ENCODE measurements around the gene DAAM2.

DAAM2 gene

DNA sequence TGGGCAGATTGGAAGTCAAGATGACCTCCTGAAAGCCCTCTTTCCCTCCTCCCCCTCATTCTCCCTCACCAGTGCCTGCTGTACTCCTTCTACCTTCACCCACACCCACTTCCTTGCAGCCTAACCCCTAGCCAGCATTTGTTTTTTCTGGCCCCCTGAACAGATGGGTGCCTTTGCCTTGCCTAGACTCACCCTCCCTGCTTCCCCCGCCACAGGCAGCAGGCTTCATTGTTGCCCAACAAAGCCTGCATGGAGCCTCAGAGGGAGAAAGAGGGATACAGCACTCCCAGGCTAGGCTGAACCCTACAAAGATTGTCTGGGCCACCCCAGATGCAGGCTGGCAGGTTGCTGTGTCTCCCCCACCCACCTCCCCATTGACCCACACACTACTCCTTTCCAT, 139.4 kb downstream of the DAAM2 start:
- Histone ChIP-seq H3K4me1 (ENCODE audit: insufficient read depth, insufficient read length) (peaks cover 4% of the 10 kb centered on the region), H3K9me3 (ENCODE audit: insufficient read depth, low read length) (no peaks in the 10 kb centered on the region), H3K27me3 (ENCODE audit: insufficient read depth, insufficient read length) (peaks cover 13% of the 10 kb centered on the region), H3K9ac (ENCODE audit: insufficient read length, low read depth) (no peak overlapping the region), H3K4me3 (ENCODE audit: insufficient read length, low read depth) (no peak overlapping the region), H3K36me3 (ENCODE audit: insufficient read depth, insufficient read length, low read length) (peaks cover 3% of the 10 kb centered on the region)
- no peak for DNase-seq (ENCODE audit: low read depth, low spot score)
- TF ChIP-seq SUZ12 (IDR thresholded peaks at IDR 0.05; ENCODE audit: extremely low read depth, insufficient read depth, insufficient read length) (no peak), ZNF274 (IDR thresholded peaks at IDR 0.05; ENCODE audit: low read depth, low read length) (no peak), YY1 (IDR thresholded peaks at IDR 0.05; ENCODE audit: insufficient read depth, insufficient read length) (no peak)

GRCh38 chr6:39932386-39932910, 140.3 kb downstream of the DAAM2 start:
- TF ChIP-seq ZNF274 (IDR thresholded peaks at IDR 0.05; ENCODE audit: low read depth, low read length) (no peak), YY1 (IDR thresholded peaks at IDR 0.05; ENCODE audit: insufficient read depth, insufficient read length) (no peak), SUZ12 (IDR thresholded peaks at IDR 0.05; ENCODE audit: extremely low read depth, insufficient read depth, insufficient read length) (no peak)
- peaks cover 4% of the 10 kb centered on the region for H3K4me1 ChIP-seq (ENCODE audit: insufficient read depth, insufficient read length)

DNA sequence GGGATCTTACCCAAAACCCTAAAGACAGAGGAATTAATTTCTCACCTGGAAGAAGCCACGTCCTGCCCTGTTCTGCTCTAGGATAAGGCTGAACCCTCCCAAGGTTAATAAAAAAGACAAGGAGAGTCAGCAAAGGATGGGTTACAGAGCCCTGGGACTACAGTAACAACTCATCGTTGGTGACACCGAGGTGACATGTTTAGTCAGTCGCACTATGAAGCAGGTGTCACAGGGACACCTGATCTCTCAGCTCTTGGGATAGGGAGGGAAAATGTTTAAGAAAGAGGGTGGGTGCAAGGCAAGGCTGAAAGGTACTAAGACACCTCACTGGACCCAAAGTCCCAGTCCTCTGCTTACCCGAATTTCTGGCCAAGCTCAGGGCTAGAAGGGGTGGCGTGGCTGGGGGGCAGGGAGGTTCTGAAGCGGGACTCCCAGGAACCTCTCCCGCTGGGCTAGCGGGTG, 141.5 kb downstream of the DAAM2 start:
- peak overlapping the region; percentile 85 for H3K9ac ChIP-seq (ENCODE audit: insufficient read length, low read depth)
- H3K36me3 ChIP-seq (ENCODE audit: insufficient read depth, insufficient read length, low read length) = peaks cover 3% of the 10 kb centered on the region
- TF ChIP-seq ZNF274 (IDR thresholded peaks at IDR 0.05; ENCODE audit: low read depth, low read length) (no peak), SUZ12 (IDR thresholded peaks at IDR 0.05; ENCODE audit: extremely low read depth, insufficient read depth, insufficient read length) (no peak), YY1 (IDR thresholded peaks at IDR 0.05; ENCODE audit: insufficient read depth, insufficient read length) (no peak)
- no peak for DNase-seq (ENCODE audit: low read depth, low spot score)
- H3K4me1 ChIP-seq (ENCODE audit: insufficient read depth, insufficient read length) = peaks cover 4% of the 10 kb centered on the region
- H3K27me3 ChIP-seq (ENCODE audit: insufficient read depth, insufficient read length) = peaks cover 13% of the 10 kb centered on the region
- no peaks in the 10 kb centered on the region for H3K9me3 ChIP-seq (ENCODE audit: insufficient read depth, low read length)
- peak overlapping the region; percentile 78 for H3K4me3 ChIP-seq (ENCODE audit: insufficient read length, low read depth)

More at GRCh38 chr6:39932386-39932910, 140.3 kb downstream of the DAAM2 start:
- H3K27me3 ChIP-seq (ENCODE audit: insufficient read depth, insufficient read length) = peaks cover 13% of the 10 kb centered on the region
- H3K9ac ChIP-seq (ENCODE audit: insufficient read length, low read depth) = no peak overlapping the region
- no peak overlapping the region for H3K4me3 ChIP-seq (ENCODE audit: insufficient read length, low read depth)
- no peaks in the 10 kb centered on the region for H3K9me3 ChIP-seq (ENCODE audit: insufficient read depth, low read length)
- no peak for DNase-seq (ENCODE audit: low read depth, low spot score)
- peaks cover 3% of the 10 kb centered on the region for H3K36me3 ChIP-seq (ENCODE audit: insufficient read depth, insufficient read length, low read length)

DNA sequence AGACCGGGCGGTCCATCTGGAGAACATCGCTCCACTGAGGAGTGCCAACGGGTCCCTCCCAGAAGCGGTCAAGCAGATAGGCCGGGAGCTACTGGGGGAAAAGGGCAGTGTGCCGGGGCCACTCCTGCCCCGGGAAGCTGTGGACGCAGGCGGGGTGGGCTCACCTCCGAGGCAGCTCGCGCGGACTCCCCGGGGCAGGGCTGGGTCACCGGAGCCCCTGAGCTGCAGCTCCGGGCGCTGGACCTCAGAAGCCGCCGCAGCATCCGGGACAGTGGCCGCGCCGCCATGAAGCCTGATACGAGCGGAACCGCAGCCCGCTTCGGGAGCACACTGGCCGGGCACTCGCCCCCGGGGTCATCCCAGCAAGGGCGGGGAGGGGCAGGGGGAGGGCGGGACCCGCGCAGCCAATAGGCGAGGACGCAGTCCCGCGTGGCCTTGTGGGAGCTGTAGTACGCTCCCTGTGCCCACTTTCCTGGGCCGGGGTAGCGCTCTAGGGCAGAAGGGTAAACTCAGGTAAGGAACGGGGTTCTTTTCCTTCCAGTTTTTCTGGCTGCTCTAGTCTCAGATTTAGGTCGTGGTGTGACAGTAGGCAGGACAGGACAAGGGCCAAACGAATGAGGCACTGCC, 142.1 kb downstream of the DAAM2 start, which contains the start of gene MOCS1:
Gene MOCS1 (minus strand): TSS at position 332 of the 627 bp plus-strand sequence. CDS start 45 bp downstream, at position 287.
- no peaks in the 10 kb centered on the region for H3K9me3 ChIP-seq (ENCODE audit: insufficient read depth, low read length)
- peak; percentile 47 for DNase-seq (ENCODE audit: low read depth, low spot score)
- H3K4me3 ChIP-seq (ENCODE audit: insufficient read length, low read depth) = peak within 1 kb of the TSS; percentile 78
- H3K36me3 ChIP-seq (ENCODE audit: insufficient read depth, insufficient read length, low read length) = peaks cover 3% of the 10 kb centered on the region
- H3K27me3 ChIP-seq (ENCODE audit: insufficient read depth, insufficient read length) = peaks cover 13% of the 10 kb centered on the region
- H3K4me1 ChIP-seq (ENCODE audit: insufficient read depth, insufficient read length) = peaks cover 5% of the 10 kb centered on the region
- TF ChIP-seq SUZ12 (IDR thresholded peaks at IDR 0.05; ENCODE audit: extremely low read depth, insufficient read depth, insufficient read length) (no peak), ZNF274 (IDR thresholded peaks at IDR 0.05; ENCODE audit: low read depth, low read length) (no peak), YY1 (IDR thresholded peaks at IDR 0.05; ENCODE audit: insufficient read depth, insufficient read length) (no peak)
- H3K9ac ChIP-seq (ENCODE audit: insufficient read length, low read depth) = peak within 1 kb of the TSS; percentile 85

DNA sequence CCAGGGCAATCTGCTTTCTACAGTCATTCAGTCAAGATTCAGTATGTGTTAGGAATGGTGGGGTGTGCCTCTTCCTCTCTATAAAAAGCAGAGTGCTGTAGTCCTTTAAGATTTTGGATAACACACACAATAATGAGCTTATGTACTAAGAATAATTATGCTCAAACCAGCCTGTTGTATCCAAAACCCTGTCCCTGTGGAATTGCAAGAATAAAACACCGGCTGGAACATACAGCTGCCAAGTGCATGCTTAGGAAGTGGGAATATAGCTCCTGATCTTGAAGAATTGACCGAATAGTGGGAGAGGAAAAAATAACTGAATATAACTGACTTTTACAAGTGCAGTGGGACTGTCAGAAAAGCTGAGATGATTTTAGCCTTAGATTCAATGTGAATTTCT, 143.1 kb downstream of the DAAM2 start:
- H3K4me3 ChIP-seq (ENCODE audit: insufficient read length, low read depth) = no peak overlapping the region
- no peak overlapping the region for H3K9ac ChIP-seq (ENCODE audit: insufficient read length, low read depth)
- peaks cover 3% of the 10 kb centered on the region for H3K36me3 ChIP-seq (ENCODE audit: insufficient read depth, insufficient read length, low read length)
- TF ChIP-seq YY1 (IDR thresholded peaks at IDR 0.05; ENCODE audit: insufficient read depth, insufficient read length) (no peak), ZNF274 (IDR thresholded peaks at IDR 0.05; ENCODE audit: low read depth, low read length) (no peak), SUZ12 (IDR thresholded peaks at IDR 0.05; ENCODE audit: extremely low read depth, insufficient read depth, insufficient read length) (no peak)
- peaks cover 13% of the 10 kb centered on the region for H3K27me3 ChIP-seq (ENCODE audit: insufficient read depth, insufficient read length)
- H3K9me3 ChIP-seq (ENCODE audit: insufficient read depth, low read length) = no peaks in the 10 kb centered on the region
- DNase-seq (ENCODE audit: low read depth, low spot score) = no peak
- H3K4me1 ChIP-seq (ENCODE audit: insufficient read depth, insufficient read length) = peaks cover 5% of the 10 kb centered on the region

DNA sequence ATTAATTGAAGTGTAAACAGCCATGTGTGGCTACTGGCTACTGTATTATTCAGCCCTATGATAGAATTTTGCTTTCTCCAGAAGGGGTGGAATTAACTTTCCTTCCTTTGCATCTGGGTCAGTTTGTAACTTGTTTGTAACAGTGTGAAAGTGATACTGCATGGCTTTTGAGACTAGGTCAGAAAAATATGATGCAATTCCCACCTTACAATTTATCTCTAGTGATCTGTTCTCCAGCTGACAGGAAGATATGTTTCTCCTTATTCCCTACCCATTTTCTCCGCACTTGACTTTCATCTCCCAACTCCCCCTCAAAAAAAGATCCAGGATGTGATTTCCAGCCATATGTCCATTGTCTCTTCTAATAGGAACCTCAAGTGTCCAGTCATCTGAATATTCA, 144.7 kb downstream of the DAAM2 start:
- peaks cover 3% of the 10 kb centered on the region for H3K36me3 ChIP-seq (ENCODE audit: insufficient read depth, insufficient read length, low read length)
- TF ChIP-seq YY1 (IDR thresholded peaks at IDR 0.05; ENCODE audit: insufficient read depth, insufficient read length) = no peak
- TF ChIP-seq SUZ12 (IDR thresholded peaks at IDR 0.05; ENCODE audit: extremely low read depth, insufficient read depth, insufficient read length) = no peak
- TF ChIP-seq ZNF274 (IDR thresholded peaks at IDR 0.05; ENCODE audit: low read depth, low read length) = no peak
- H3K27me3 ChIP-seq (ENCODE audit: insufficient read depth, insufficient read length) = peaks cover 13% of the 10 kb centered on the region
- no peak overlapping the region for H3K4me3 ChIP-seq (ENCODE audit: insufficient read length, low read depth)
- H3K4me1 ChIP-seq (ENCODE audit: insufficient read depth, insufficient read length) = peaks cover 3% of the 10 kb centered on the region
- H3K9me3 ChIP-seq (ENCODE audit: insufficient read depth, low read length) = no peaks in the 10 kb centered on the region
- DNase-seq (ENCODE audit: low read depth, low spot score) = no peak
- no peak overlapping the region for H3K9ac ChIP-seq (ENCODE audit: insufficient read length, low read depth)

GRCh38 chr6:39937686-39938333, 145.6 kb downstream of the DAAM2 start:
- H3K27me3 ChIP-seq (ENCODE audit: insufficient read depth, insufficient read length) = peaks cover 13% of the 10 kb centered on the region
- DNase-seq (ENCODE audit: low read depth, low spot score) = no peak
- H3K4me1 ChIP-seq (ENCODE audit: insufficient read depth, insufficient read length) = peaks cover 3% of the 10 kb centered on the region
- H3K36me3 ChIP-seq (ENCODE audit: insufficient read depth, insufficient read length, low read length) = no peaks in the 10 kb centered on the region
- TF ChIP-seq YY1 (IDR thresholded peaks at IDR 0.05; ENCODE audit: insufficient read depth, insufficient read length) (no peak), ZNF274 (IDR thresholded peaks at IDR 0.05; ENCODE audit: low read depth, low read length) (no peak), SUZ12 (IDR thresholded peaks at IDR 0.05; ENCODE audit: extremely low read depth, insufficient read depth, insufficient read length) (no peak)
- H3K9ac ChIP-seq (ENCODE audit: insufficient read length, low read depth) = no peak overlapping the region
- no peaks in the 10 kb centered on the region for H3K9me3 ChIP-seq (ENCODE audit: insufficient read depth, low read length)
- H3K4me3 ChIP-seq (ENCODE audit: insufficient read length, low read depth) = no peak overlapping the region

Data from NT2/D1 (cell line).